Suprapubic skin (tissue), 4 donors: Measurements from ENCODE around the gene CTNND2. TPM values are rescaled to one million over a fixed set of nuclear protein-coding genes. Genes with fewer than 3 reads are reported as not detected.

Experiments used
- DNase-seq, 2 donors: peaks; one replicate each; pipeline ENCODE4 v3.0.0-alpha.2; 2019; ENCODE audit warnings: low spot score in 2 of 2
- H3K27ac ChIP-seq: fragments of 200-600 bp; sonication (generic); one replicate; pipeline ENCODE4 v1.5.1; 2019
- H3K27me3 ChIP-seq: fragments of 200-600 bp; sonication (generic); one replicate; pipeline ENCODE4 v1.5.1; 2019
- H3K36me3 ChIP-seq: fragments of 200-600 bp; sonication (generic); one replicate; pipeline ENCODE4 v1.5.1; 2019
- H3K4me1 ChIP-seq: fragments of 200-600 bp; sonication (generic); one replicate; pipeline ENCODE4 v1.5.1; 2019
- H3K4me3 ChIP-seq: fragments of 200-600 bp; sonication (generic); one replicate; pipeline ENCODE4 v1.5.1; 2019; ENCODE audit warnings: mild to moderate bottlenecking
- H3K9me3 ChIP-seq: fragments of 200-600 bp; sonication (generic); one replicate; pipeline ENCODE4 v1.5.1; 2019
- EP300 ChIP-seq: sonication (generic); formaldehyde crosslinking; IDR thresholded peaks from one replicate; pipeline ENCODE4 v1.6.1; 2017; ENCODE audit warnings: antibody characterized with exemption
- POLR2A ChIP-seq, 2 donors: fragments of 450-650 bp; IDR thresholded peaks; one replicate each; pipeline ENCODE4 v1.6.1; 2017; ENCODE audit warnings: antibody characterized with exemption in 2 of 2, mild to moderate bottlenecking in 2 of 2, moderate library complexity in 2 of 2
- POLR2AphosphoS5 ChIP-seq, 3 donors: sonication (generic); formaldehyde crosslinking; IDR thresholded peaks; one replicate each; pipeline ENCODE4 v1.6.1; 2017; ENCODE audit warnings: antibody characterized with exemption in 3 of 3
- WGBS: methylation state at CpG from one replicate; pipeline ENCODE4 v1.1.5; 2018; 5-methylcytosine and 5-hydroxymethylcytosine counted together
- total RNA-seq, 4 donors: library from RNA; depleted of rRNA; stranded (reverse); fragments of >200 nt; gene quantifications; one replicate each; pipeline ENCODE4 v1.1.0, GENCODE V29; 2016
- TF ChIP-seq, protein P1 (sequence below), 2 donors: fragments of 200-600 bp in 1 of 2; fragments of 450-650 bp in 1 of 2; sonication (generic) in 1 of 2; IDR thresholded peaks; one replicate each; pipeline ENCODE4 v1.5.1; 2016 to 2019; ENCODE audit warnings: antibody characterized with exemption in 2 of 2, mild to moderate bottlenecking in 1 of 2, moderate library complexity in 1 of 2

Gene CTNND2
- total RNA-seq, 4 donors from 2014 or later, result 0.40 to 3.8 (median 2.2) TPM

DNA sequence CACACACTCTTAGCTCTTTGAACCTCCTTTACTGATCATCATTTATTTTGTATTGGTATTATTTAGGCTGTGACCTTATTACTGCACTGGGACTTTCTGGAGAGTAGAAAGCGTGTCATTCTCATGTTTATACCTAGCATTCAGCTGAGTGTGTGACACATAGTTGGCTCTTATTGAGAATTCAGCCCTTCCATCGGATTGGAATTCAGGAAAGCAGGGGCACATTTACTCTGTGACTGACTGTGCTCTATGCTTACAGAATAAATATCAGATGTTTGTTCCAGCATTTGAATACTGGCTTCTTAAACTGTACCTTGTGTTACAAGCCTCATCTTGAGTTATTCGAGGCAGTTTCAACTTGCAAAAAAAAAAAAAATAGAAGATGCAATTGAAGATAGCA is 782.4 kb downstream of the CTNND2 start:
- Histone ChIP-seq H3K9me3 (no peaks in the 10 kb centered on the region), H3K27ac (no peak overlapping the region), H3K4me3 (no peak overlapping the region), H3K36me3 (no peaks in the 10 kb centered on the region), H3K4me1 (no peaks in the 10 kb centered on the region), H3K27me3 (no peaks in the 10 kb centered on the region)
- no peak for DNase-seq
- WGBS, result 41% methylated on average over 3 of the region's 3 CpGs
- no peak for TF ChIP-seq POLR2AphosphoS5 (IDR thresholded peaks at IDR 0.05)
- TF ChIP-seq, protein P1, sequence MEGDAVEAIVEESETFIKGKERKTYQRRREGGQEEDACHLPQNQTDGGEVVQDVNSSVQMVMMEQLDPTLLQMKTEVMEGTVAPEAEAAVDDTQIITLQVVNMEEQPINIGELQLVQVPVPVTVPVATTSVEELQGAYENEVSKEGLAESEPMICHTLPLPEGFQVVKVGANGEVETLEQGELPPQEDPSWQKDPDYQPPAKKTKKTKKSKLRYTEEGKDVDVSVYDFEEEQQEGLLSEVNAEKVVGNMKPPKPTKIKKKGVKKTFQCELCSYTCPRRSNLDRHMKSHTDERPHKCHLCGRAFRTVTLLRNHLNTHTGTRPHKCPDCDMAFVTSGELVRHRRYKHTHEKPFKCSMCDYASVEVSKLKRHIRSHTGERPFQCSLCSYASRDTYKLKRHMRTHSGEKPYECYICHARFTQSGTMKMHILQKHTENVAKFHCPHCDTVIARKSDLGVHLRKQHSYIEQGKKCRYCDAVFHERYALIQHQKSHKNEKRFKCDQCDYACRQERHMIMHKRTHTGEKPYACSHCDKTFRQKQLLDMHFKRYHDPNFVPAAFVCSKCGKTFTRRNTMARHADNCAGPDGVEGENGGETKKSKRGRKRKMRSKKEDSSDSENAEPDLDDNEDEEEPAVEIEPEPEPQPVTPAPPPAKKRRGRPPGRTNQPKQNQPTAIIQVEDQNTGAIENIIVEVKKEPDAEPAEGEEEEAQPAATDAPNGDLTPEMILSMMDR (IDR thresholded peaks at IDR 0.05), result no peak
- no peak for TF ChIP-seq EP300
- TF ChIP-seq POLR2A (IDR thresholded peaks at IDR 0.05), result no peak

DNA sequence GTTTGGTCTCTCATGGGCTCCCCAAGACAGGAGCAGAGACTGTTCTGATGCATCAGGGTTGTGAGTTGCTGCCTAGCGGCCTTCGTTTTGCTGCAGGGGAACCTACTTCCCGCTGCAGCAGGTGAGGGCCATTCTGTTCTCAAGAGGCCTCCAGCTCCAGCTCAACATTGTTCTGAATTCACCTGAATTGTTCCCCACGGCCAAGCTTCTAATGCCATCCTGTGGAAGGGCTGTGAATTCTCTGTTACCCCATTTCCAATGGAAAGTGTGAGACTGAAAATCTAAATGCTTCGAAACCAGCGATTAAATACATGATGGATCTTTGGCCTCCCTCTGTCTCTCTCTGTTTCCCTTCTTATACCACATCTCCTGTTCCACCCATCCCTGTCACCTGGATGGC is 794.1 kb downstream of the CTNND2 start:
- no peaks in the 10 kb centered on the region for H3K27me3 ChIP-seq
- no peak overlapping the region for H3K27ac ChIP-seq
- no peak overlapping the region for H3K4me3 ChIP-seq
- no peaks in the 10 kb centered on the region for H3K9me3 ChIP-seq
- H3K4me1 ChIP-seq, result no peaks in the 10 kb centered on the region
- H3K36me3 ChIP-seq, result no peaks in the 10 kb centered on the region
- no peak for TF ChIP-seq EP300
- WGBS, result 82% methylated on average over 6 of the region's 6 CpGs
- no peak for DNase-seq

DNA sequence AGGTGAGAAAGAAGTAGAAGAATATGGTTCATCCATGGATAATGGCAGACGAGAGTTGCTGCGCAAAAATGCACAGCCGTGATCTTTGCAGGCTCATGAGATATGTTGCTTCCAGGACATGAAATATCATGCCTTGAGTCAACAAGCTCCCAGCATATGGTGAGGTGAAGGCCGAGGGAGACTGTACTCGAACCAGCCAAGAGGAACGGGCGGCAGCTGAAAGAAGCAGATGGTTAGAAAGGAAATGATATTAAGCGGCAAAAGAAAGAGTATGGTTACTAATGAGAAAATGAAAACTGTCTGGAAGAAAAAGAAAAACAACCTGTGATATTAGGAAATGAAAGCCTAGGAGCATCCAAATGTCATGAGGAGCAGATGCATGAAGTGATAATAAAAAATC is 798.5 kb downstream of the CTNND2 start:
- Histone ChIP-seq H3K36me3 (no peaks in the 10 kb centered on the region), H3K4me1 (no peaks in the 10 kb centered on the region), H3K4me3 (no peak overlapping the region), H3K9me3 (no peaks in the 10 kb centered on the region), H3K27ac (no peak overlapping the region), H3K27me3 (peaks cover 4% of the 10 kb centered on the region)
- no peak for DNase-seq
- TF ChIP-seq EP300 (no peak), POLR2A (IDR thresholded peaks at IDR 0.05) (no peak), POLR2AphosphoS5 (IDR thresholded peaks at IDR 0.05) (no peak)
- TF ChIP-seq, protein P1 (IDR thresholded peaks at IDR 0.05), result no peak
- 80% methylated on average over 8 of the region's 8 CpGs for WGBS

DNA sequence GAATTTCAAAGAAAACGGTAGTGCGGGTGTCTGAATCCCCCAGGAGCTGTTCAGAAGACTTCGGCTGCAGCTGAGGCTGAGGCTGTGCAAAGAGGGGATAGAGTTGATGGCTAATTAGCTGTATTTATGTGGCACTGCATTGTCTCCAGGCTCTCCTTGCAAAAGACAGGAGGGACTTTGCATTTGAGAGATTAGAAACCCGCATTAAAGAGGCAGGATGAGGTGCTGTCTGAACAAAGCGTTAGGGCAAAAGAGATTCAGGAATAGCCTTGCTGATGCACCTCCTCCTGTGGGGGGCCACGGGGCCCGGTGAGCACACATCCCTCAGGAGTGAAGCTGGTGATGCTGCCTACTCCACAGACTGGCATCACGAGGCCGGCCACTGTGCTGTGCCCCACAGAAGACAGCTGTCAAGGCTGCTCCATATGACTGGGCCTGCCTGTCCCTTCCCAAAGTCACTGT is 799.6 kb downstream of the CTNND2 start:
- no peaks in the 10 kb centered on the region for H3K36me3 ChIP-seq
- H3K27ac ChIP-seq, result no peak overlapping the region
- TF ChIP-seq EP300 (no peak), POLR2AphosphoS5 (IDR thresholded peaks at IDR 0.05) (no peak), POLR2A (IDR thresholded peaks at IDR 0.05) (no peak)
- TF ChIP-seq, protein P1 (IDR thresholded peaks at IDR 0.05), result no peak
- H3K4me1 ChIP-seq, result no peaks in the 10 kb centered on the region
- no peak for DNase-seq
- no peaks in the 10 kb centered on the region for H3K9me3 ChIP-seq
- WGBS, result 84% methylated on average over 9 of the region's 9 CpGs
- peaks cover 4% of the 10 kb centered on the region for H3K27me3 ChIP-seq
- H3K4me3 ChIP-seq, result no peak overlapping the region

DNA sequence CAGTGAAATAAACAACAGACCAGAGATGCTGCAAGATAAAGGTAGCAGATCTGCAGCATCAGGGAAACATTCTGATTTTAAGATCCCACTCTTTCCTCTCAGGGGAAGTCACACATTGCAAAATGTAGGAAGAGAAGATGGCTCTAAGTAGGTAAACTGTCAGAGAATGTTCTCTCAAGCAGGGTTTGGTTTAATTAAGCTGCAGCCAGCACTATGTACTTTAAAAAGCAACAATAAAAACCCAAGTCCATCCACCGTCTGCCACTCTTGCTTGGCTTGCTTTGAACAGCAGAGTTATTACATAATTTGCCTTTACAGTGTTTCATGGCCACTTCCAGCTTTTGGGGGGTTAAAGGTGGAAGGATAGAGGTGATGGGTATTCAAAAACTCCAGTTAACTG is 800.0 kb downstream of the CTNND2 start:
- no peak overlapping the region for H3K27ac ChIP-seq
- no peaks in the 10 kb centered on the region for H3K4me1 ChIP-seq
- H3K9me3 ChIP-seq, result no peaks in the 10 kb centered on the region
- H3K27me3 ChIP-seq, result peaks cover 4% of the 10 kb centered on the region
- H3K4me3 ChIP-seq, result no peak overlapping the region
- WGBS, result 48% methylated on average over 1 of the region's 1 CpG
- TF ChIP-seq EP300, result no peak
- DNase-seq, result no peak
- H3K36me3 ChIP-seq, result no peaks in the 10 kb centered on the region

DNA sequence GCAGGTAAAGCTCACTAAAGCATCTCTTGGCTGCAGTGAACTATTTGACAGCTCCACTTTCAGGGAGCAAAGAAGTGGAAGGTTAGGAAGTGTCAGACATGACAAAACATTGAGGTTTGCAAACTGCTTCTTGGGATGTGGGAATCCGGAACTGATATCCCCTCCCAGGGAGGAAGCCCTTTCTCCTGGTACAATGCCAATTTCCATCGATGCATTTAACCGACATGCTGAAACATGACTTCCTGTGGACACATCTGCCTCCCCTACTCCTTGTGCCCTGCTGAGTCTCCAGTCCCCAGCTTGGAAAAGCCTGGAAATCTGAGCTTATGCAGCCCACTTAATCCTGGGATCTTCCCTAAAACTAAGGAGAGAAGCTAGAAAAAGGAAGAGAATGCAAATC is 820.1 kb downstream of the CTNND2 start:
- H3K4me1 ChIP-seq, result no peaks in the 10 kb centered on the region
- no peaks in the 10 kb centered on the region for H3K27me3 ChIP-seq
- no peak for DNase-seq
- H3K27ac ChIP-seq, result no peak overlapping the region
- H3K4me3 ChIP-seq, result no peak overlapping the region
- WGBS, result 60% methylated on average over 2 of the region's 3 CpGs
- no peaks in the 10 kb centered on the region for H3K9me3 ChIP-seq
- no peaks in the 10 kb centered on the region for H3K36me3 ChIP-seq
- TF ChIP-seq POLR2A (IDR thresholded peaks at IDR 0.05) (no peak), POLR2AphosphoS5 (IDR thresholded peaks at IDR 0.05) (no peak), EP300 (no peak)
- TF ChIP-seq, protein P1 (IDR thresholded peaks at IDR 0.05), result no peak
